Keratinocyte (primary cell): ENCODE results near the gene ACYP2. TPM values are rescaled to one million over a fixed set of nuclear protein-coding genes. Genes with fewer than 3 reads are reported as not detected.

ENCODE experiments used
- DNase-seq: peaks from one replicate; pipeline ENCODE4 v3.0.0-alpha.2; 2011; ENCODE audit warnings: low read depth, missing footprints, low spot score
- FAIRE-seq: peaks from 2 replicates; lab custom pipeline; 2011; peaks lifted over from hg19 to GRCh38; lab: Jason Lieb, UNC
- H2AFZ ChIP-seq: 2 replicates; pipeline ENCODE4 v1.6.0; 2012; ENCODE audit warnings: low read length, control low read depth, inconsistent platforms; ENCODE audit not compliant: control insufficient read depth
- H3K27ac ChIP-seq: 2 replicates; pipeline ENCODE4 v1.5.1; 2011; ENCODE audit warnings: low read length; ENCODE audit not compliant: control insufficient read depth, insufficient read depth
- H3K27me3 ChIP-seq: 3 replicates; pipeline ENCODE4 v1.6.0; 2011; ENCODE audit warnings: low read length; ENCODE audit not compliant: control insufficient read depth, insufficient read depth; ENCODE audit errors: extremely low read depth
- H3K36me3 ChIP-seq, 2 experiments: 2 replicates in 1 of 2; 3 replicates in 1 of 2; pipeline ENCODE4 v1.5.1; 2011; ENCODE audit warnings: low read length in 2 of 2, mild to moderate bottlenecking in 1 of 2; ENCODE audit not compliant: control insufficient read depth in 2 of 2, insufficient read depth in 2 of 2; ENCODE audit errors: extremely low read depth in 1 of 2
- H3K4me1 ChIP-seq: 3 replicates; pipeline ENCODE4 v1.5.1; 2011; ENCODE audit warnings: low read length; ENCODE audit not compliant: control insufficient read depth, insufficient read depth; ENCODE audit errors: extremely low read depth
- H3K4me2 ChIP-seq: 3 replicates; pipeline ENCODE4 v1.6.0; 2011; ENCODE audit warnings: low read depth, low read length; ENCODE audit not compliant: control insufficient read depth, insufficient read depth; ENCODE audit errors: extremely low read depth
- H3K4me3 ChIP-seq, 3 experiments: fragments of 200-600 bp in 1 of 3; sonication (generic) in 1 of 3; 2 replicates in 2 of 3; 3 replicates in 1 of 3; pipeline ENCODE4 v1.5.1; 2011 to 2016; ENCODE audit warnings: low read length in 3 of 3, mild to moderate bottlenecking in 3 of 3, control low read depth in 2 of 3, inconsistent platforms in 1 of 3, low read depth in 1 of 3, mixed read lengths in 1 of 3, mixed run types in 1 of 3, moderate library complexity in 1 of 3; ENCODE audit not compliant: control insufficient read depth in 2 of 3, insufficient read depth in 2 of 3; ENCODE audit errors: extremely low read depth in 1 of 3
- H3K79me2 ChIP-seq: 2 replicates; pipeline ENCODE4 v1.6.0; 2012; ENCODE audit warnings: low read length; ENCODE audit not compliant: control insufficient read depth, insufficient read depth
- H3K9ac ChIP-seq: 3 replicates; pipeline ENCODE4 v1.6.0; 2011; ENCODE audit warnings: low read length; ENCODE audit not compliant: control insufficient read depth, insufficient read depth; ENCODE audit errors: extremely low read depth
- H3K9me1 ChIP-seq: 3 replicates; pipeline ENCODE4 v1.6.0; 2011; ENCODE audit warnings: low read length; ENCODE audit not compliant: control insufficient read depth, insufficient read depth; ENCODE audit errors: extremely low read depth
- H3K9me3 ChIP-seq: 2 replicates; pipeline ENCODE4 v1.5.1; 2012; ENCODE audit warnings: low read depth, low read length; ENCODE audit not compliant: control insufficient read depth
- H4K20me1 ChIP-seq: 3 replicates; pipeline ENCODE4 v1.6.0; 2011; ENCODE audit warnings: low read length; ENCODE audit not compliant: control insufficient read depth, insufficient read depth; ENCODE audit errors: extremely low read depth
- EZH2 ChIP-seq: IDR thresholded peaks from one replicate; pipeline ENCODE4 v1.6.1; 2012; ENCODE audit warnings: inconsistent platforms, mild to moderate bottlenecking, low read length, moderate library complexity
- dilution Hi-C: fragments of 300-500 bp; cut with MboI; formaldehyde crosslinking; loops from one replicate; pipeline ENCODE4 v1.7.0; 2020; ENCODE audit warnings: low sequenced_read_pairs; ENCODE audit not compliant: extremely low pct_ligation_motif_present
- polyA minus RNA-seq, 3 experiments: library from RNA; depleted of rRNA, polyadenylated mRNA; stranded (reverse); fragments of >200 nt; gene quantifications; 1 replicate in 1 of 3; 2 replicates in 1 of 3; 3 replicates in 1 of 3; pipeline ENCODE4 v1.2.3, GENCODE V29; 2011
- polyA plus RNA-seq, 5 experiments: library from polyadenylated mRNA; depleted of rRNA in 3 of 5; stranded (reverse) in 3 of 5; stranded (forward) in 1 of 5; unstranded in 1 of 5; fragments of >200 nt; gene quantifications; 1 replicate in 1 of 5; 2 replicates in 3 of 5; 3 replicates in 1 of 5; pipeline versions ENCODE4 v1.2.1 to v1.2.3, GENCODE V29; 2011 to 2012; ENCODE audit warnings: missing spikeins in 2 of 5, low read depth in 1 of 5, low replicate concordance in 1 of 5
- TF ChIP-seq, protein P1 (sequence below), 3 experiments: IDR thresholded peaks in 1 of 3; conservative IDR thresholded peaks in 1 of 3; optimal IDR thresholded peaks in 1 of 3; 2 replicates in 2 of 3; 3 replicates in 1 of 3; pipeline versions ENCODE3 to v1.5.1; 2011; ENCODE audit warnings: low read length in 3 of 3, mild to moderate bottlenecking in 3 of 3, moderate library complexity in 2 of 3, control low read depth in 1 of 3, inconsistent platforms in 1 of 3; ENCODE audit not compliant: insufficient read depth in 2 of 3; ENCODE audit errors: extremely low read depth in 1 of 3

ACYP2 gene
- polyA plus RNA-seq (8.0 to 8.9 TPM (median 8.7 TPM) in 3 replicates), polyA minus RNA-seq (3.5 to 5.2 TPM in 2 of 3 replicates, not detected in the other)
- polyA plus RNA-seq (2011; ENCODE audit: low read depth), result 19.6 TPM
- 14.0 and 17.1 TPM in 2 replicates for polyA plus RNA-seq (2011; cell fraction: cytosol; rRNA removed)
- polyA plus RNA-seq (2011; cell fraction: nucleus; rRNA removed), result 4.5 and 6.6 TPM in 2 replicates
- 10.2 and 18.1 TPM in 2 replicates for polyA plus RNA-seq (2012; ENCODE audit: low replicate concordance)
- polyA minus RNA-seq (2011; cell fraction: cytosol; rRNA and poly(A)+ RNA removed), result 6.5 TPM
- 5.0 and 11.4 TPM in 2 replicates for polyA minus RNA-seq (2011; cell fraction: nucleus; rRNA and poly(A)+ RNA removed)

DNA sequence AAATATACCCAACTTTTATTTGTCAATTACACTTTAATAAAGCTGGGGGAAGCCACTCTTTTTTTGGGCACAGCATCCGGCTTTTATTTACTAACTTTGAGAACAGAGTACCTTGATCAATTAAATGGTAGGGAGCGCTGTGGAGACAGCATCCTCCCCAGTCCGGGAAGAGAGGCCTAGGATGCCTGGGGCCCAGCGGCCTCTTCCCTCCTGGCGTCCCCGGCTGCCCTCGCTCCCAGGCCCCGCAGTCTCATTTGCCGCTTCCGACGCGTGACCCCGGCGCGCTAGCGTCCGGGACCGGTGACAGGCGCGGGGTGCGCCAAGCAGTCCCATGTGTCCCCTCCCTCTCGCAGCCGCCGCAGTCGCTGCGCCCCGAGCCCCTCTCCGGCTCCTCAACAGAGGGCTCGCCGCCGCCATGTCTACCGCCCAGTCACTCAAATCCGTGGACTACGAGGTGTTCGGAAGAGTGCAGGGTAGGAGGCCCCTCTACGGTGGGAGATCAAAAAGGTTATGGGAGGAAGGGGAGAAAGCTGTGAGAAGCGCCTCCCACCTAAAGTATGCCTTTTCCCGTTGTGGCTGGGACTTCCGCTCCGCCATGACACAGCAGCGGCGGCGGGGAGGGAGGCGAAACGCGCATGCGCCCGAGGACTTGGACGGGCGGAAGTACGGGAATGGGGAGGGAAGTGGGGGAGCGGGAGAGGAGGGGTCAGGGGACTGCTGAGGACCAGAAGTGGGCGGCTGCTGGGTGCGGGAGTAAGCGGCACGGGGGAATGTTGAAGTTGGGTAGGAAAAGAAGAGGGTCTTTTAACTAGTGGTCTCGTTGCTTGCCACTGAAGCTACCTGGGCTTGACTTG is at the start of gene ACYP2:
Gene ACYP2 (plus strand): TSS at position 332 of the 854 bp plus-strand sequence.
- no peak for FAIRE-seq

DNA sequence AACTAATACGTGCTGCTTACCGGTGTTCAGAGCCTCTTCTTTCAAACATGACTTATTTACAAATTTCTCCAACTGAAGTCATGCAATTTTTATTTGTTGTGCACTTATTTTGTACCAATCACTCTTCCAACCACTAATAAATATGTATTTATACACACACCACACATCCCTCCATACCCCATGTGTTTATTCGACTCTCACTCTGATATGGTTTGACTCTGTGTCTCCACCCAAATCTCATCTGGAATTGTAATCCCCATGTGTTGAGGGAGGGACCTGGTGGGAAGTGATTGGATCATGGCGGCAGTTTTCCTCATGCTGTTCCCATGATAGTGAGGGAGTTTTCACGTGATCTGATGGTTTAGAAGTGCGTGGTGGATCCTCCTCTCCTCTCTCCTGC is 49.5 kb upstream of the ACYP2 start:
- dilution Hi-C loops, result no loop called here
- no peak overlapping the region for H3K4me3 ChIP-seq
- no peaks in the 10 kb centered on the region for H3K9me3 ChIP-seq
- peak overlapping the region; percentile 86 for H3K27ac ChIP-seq
- DNase-seq, result no peak
- no peaks in the 10 kb centered on the region for H4K20me1 ChIP-seq
- H3K9ac ChIP-seq, result peak overlapping the region; percentile 53
- H3K9me1 ChIP-seq, result no peaks in the 10 kb centered on the region
- TF ChIP-seq, protein P1, sequence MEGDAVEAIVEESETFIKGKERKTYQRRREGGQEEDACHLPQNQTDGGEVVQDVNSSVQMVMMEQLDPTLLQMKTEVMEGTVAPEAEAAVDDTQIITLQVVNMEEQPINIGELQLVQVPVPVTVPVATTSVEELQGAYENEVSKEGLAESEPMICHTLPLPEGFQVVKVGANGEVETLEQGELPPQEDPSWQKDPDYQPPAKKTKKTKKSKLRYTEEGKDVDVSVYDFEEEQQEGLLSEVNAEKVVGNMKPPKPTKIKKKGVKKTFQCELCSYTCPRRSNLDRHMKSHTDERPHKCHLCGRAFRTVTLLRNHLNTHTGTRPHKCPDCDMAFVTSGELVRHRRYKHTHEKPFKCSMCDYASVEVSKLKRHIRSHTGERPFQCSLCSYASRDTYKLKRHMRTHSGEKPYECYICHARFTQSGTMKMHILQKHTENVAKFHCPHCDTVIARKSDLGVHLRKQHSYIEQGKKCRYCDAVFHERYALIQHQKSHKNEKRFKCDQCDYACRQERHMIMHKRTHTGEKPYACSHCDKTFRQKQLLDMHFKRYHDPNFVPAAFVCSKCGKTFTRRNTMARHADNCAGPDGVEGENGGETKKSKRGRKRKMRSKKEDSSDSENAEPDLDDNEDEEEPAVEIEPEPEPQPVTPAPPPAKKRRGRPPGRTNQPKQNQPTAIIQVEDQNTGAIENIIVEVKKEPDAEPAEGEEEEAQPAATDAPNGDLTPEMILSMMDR (optimal IDR thresholded peaks at IDR 0.05 in 1 of 3, IDR thresholded peaks at IDR 0.05 in 1 of 3, conservative IDR thresholded peaks at IDR 0.05 in 1 of 3; ENCODE audit: extremely low read depth in 1 of 3, insufficient read depth in 2 of 3, low read length in 3 of 3), result no peak
- no peak for TF ChIP-seq EZH2
- H3K36me3 ChIP-seq, result no peaks in the 10 kb centered on the region
- H3K4me2 ChIP-seq, result peak overlapping the region; percentile 73
- peak overlapping the region; percentile 74 for H2AFZ ChIP-seq
- H3K79me2 ChIP-seq, result no peaks in the 10 kb centered on the region
- no peak for FAIRE-seq
- H3K27me3 ChIP-seq, result no peaks in the 10 kb centered on the region
- H3K4me1 ChIP-seq, result peaks cover 37% of the 10 kb centered on the region

More for the DNA sequence above, at the start of gene ACYP2:
- peak; percentile 68 for DNase-seq
- H3K4me3 ChIP-seq, result peak within 1 kb of the TSS; percentile 78 to 88 (median 84)
- peak within 1 kb of the TSS; percentile 79 for H3K4me2 ChIP-seq
- H4K20me1 ChIP-seq, result no peaks in the 10 kb centered on the region
- H3K27me3 ChIP-seq, result no peaks in the 10 kb centered on the region
- H3K4me1 ChIP-seq, result no peaks in the 10 kb centered on the region
- H3K9me3 ChIP-seq, result peaks cover 3% of the 10 kb centered on the region
- peak within 1 kb of the TSS; percentile 94 for H3K9ac ChIP-seq
- no peaks in the 10 kb centered on the region for H3K79me2 ChIP-seq
- H3K9me1 ChIP-seq, result no peaks in the 10 kb centered on the region
- H2AFZ ChIP-seq, result peak within 1 kb of the TSS; percentile 99
- H3K36me3 ChIP-seq, result no peaks in the 10 kb centered on the region
- dilution Hi-C loops, result no loop called here
- peak within 1 kb of the TSS; percentile 95 for H3K27ac ChIP-seq
- TF ChIP-seq EZH2, result no peak
- TF ChIP-seq, protein P1 (optimal IDR thresholded peaks at IDR 0.05 in 1 of 3, IDR thresholded peaks at IDR 0.05 in 1 of 3, conservative IDR thresholded peaks at IDR 0.05 in 1 of 3; ENCODE audit: extremely low read depth in 1 of 3, insufficient read depth in 2 of 3, low read length in 3 of 3), result peak; percentile 31 to 59 (median 50)
